Kidney epithelial cell (primary cell): ENCODE data around the gene CDK6. TPM values are rescaled to one million over a fixed set of nuclear protein-coding genes. Genes with fewer than 3 reads are reported as not detected.
A peak's percentile ranks its signal among the peaks of the same experiment; 100 is the strongest.

Experiments used
- DNase-seq: peaks from one replicate; pipeline ENCODE4 v3.0.0-alpha.2; 2010; ENCODE audit warnings: low read depth
- H3K27me3 ChIP-seq: 2 replicates; pipeline ENCODE4 v1.6.0; 2011; ENCODE audit warnings: low read length; ENCODE audit not compliant: control insufficient read depth, insufficient read depth
- H3K36me3 ChIP-seq: 2 replicates; pipeline ENCODE4 v1.5.1; 2011; ENCODE audit warnings: low read length; ENCODE audit not compliant: control insufficient read depth, insufficient read depth
- H3K4me3 ChIP-seq: 2 replicates; pipeline ENCODE4 v1.5.1; 2011; ENCODE audit warnings: low read depth, mild to moderate bottlenecking, control low read depth, low read length
- total RNA-seq: library from RNA; depleted of rRNA; stranded (reverse); fragments of >200 nt; gene quantifications from 2 replicates; pipeline ENCODE4 v1.2.3, GENCODE V29; 2015
- TF ChIP-seq, protein P1 (sequence below): IDR thresholded peaks from 2 replicates; pipeline ENCODE4 v1.5.1; 2011; ENCODE audit warnings: mild to moderate bottlenecking, moderate library complexity, low read length, control low read depth, inconsistent platforms; ENCODE audit not compliant: insufficient read depth, poor library complexity, severe bottlenecking

CDK6 gene
- total RNA-seq, 1 donor from 2014 or later, result 91.0 TPM

DNA sequence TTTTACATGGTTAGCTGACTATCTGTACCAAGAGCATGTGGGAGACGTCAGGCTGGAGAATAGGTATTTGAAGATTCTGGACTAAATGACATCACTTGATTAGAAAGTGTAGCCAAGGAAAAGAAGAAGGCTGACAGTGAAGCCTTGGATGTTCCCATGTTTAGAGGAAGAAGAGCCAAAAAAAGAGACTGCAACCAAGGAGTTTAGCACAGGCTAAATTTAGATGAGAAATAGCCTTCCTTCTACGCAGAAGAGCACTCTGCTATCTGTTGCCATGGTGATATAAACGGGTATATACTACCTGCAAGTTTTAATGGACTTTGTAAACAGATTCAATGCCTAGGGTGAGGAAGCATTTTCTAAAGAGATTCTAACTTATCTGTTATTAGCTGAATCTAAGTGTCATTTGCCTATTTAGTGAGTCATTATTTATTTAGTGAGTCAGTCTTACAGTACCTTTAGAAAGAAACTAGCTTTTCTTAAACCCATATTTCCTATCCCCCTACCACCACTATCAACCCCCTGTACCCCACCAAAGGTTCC lies 69.8 kb downstream of the CDK6 start:
- TF ChIP-seq, protein P1, sequence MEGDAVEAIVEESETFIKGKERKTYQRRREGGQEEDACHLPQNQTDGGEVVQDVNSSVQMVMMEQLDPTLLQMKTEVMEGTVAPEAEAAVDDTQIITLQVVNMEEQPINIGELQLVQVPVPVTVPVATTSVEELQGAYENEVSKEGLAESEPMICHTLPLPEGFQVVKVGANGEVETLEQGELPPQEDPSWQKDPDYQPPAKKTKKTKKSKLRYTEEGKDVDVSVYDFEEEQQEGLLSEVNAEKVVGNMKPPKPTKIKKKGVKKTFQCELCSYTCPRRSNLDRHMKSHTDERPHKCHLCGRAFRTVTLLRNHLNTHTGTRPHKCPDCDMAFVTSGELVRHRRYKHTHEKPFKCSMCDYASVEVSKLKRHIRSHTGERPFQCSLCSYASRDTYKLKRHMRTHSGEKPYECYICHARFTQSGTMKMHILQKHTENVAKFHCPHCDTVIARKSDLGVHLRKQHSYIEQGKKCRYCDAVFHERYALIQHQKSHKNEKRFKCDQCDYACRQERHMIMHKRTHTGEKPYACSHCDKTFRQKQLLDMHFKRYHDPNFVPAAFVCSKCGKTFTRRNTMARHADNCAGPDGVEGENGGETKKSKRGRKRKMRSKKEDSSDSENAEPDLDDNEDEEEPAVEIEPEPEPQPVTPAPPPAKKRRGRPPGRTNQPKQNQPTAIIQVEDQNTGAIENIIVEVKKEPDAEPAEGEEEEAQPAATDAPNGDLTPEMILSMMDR, result no peak
- no peak for DNase-seq
- Histone ChIP-seq H3K27me3 (no peaks in the 10 kb centered on the region), H3K4me3 (no peak overlapping the region), H3K36me3 (peaks cover 1% of the 10 kb centered on the region)

DNA sequence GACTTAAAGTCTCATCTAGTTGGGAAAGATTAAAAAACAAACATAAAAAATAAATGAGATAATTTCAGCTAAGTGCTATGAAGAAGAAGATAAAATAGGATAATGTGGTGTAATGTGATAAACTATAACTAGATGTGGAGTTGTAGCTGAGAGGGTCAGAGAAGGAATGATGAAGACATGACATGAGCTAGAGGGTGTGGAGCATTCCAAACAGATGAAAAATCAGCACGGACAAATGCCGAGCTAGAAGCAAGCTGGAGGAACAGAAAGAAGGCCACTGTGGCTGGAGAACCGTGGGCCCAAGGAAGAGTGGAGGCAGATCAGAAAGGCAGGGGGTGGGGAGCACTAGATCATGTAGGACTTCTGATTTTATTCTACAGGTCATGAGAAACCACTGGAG lies 70.6 kb downstream of the CDK6 start:
- Histone ChIP-seq H3K36me3 (peaks cover 1% of the 10 kb centered on the region), H3K4me3 (no peak overlapping the region), H3K27me3 (no peaks in the 10 kb centered on the region)
- DNase-seq, result no peak
- TF ChIP-seq, protein P1, result no peak

DNA sequence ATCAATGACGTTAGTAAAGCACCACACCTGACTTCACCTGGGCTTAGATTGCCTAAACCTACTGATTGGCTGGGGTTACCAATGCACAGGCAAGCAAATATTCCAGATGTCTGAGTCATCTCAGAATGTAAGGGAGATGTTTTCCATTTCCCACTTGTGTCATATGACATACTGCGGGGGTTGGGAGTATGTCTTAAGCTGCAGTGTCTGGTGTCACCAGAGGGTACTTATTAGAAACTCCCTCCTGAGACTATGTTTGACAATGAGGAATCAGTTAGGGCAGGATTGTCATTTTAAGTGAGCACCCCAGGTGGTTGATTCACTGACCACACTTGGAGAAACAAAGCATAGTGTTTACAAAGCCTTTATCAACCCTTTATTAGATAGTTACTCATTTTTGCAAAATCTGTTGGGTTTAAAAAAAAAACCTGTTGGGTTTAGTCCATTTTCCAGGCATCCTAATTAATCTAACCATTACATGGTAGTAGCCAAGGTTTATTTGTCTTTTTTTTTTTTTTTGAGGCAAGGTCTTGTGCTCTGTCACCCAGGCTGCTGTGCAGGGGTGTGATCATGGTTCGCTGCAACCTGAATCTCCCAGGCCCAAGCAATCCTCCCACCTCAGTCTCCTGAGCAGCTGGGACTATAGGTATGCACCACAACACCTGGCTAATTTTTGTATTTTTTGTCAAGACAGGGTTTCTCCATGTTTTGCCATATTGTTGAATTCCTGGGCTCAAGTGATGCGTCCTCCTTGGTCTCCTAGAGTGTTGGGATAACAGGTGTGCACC lies 72.5 kb downstream of the CDK6 start:
- TF ChIP-seq, protein P1, result no peak
- Histone ChIP-seq H3K4me3 (no peak overlapping the region), H3K36me3 (peaks cover 1% of the 10 kb centered on the region), H3K27me3 (no peaks in the 10 kb centered on the region)
- DNase-seq, result peak; percentile 79

DNA sequence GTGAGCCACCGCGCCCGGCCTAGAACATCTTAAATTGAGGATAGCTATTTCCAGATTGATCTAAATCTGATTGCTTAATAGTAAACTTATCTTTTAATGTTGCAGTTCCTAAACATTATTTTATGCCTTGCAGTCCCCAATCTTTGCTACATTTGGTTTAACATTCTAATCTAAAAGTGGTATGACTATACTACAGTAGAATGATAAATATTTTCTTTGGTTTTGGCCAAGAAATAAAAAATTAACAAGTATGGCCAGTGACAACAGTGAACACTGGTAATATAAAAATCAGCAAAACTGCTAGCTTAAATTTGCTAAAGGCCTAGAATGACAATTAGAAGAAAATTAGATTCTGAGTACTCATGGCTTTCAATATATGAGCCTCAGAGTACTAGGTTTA lies 73.5 kb downstream of the CDK6 start:
- Histone ChIP-seq H3K27me3 (no peaks in the 10 kb centered on the region), H3K4me3 (no peak overlapping the region), H3K36me3 (no peaks in the 10 kb centered on the region)
- TF ChIP-seq, protein P1, result no peak
- DNase-seq, result no peak

DNA sequence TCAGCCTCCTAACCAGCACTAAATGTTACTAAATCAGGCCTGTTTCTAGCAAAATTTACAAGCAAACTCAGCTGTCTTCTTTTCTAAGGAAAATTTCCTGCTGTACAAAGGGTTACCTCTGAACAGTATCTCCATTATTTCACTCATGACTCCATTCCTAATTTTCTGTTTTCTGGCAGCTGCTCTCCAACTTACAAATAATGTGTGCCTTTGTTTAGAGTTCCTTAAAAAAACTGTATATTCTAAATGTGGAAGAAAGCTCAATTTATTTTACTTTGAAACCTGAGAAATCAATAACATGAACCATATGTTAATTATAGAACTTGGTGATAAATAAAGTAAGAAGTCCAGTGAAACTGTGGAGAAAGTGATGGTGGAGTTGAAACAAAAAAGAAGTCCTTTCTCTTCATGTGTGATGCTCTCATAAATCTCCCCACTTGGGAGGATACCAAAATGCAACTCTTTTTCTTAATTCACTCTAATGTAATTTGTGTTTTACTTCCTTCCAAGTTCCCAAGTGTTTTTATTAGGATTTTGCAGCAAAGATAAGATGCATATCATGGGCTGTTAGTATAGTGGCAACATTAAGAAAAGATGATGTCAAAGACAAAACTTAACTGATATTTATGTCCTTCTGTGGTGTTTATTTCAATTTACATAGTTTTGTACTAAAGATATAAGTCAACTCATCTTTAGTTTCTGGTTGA lies 74.8 kb downstream of the CDK6 start:
- TF ChIP-seq, protein P1, result no peak
- no peak overlapping the region for H3K4me3 ChIP-seq
- no peaks in the 10 kb centered on the region for H3K36me3 ChIP-seq
- DNase-seq, result no peak
- no peaks in the 10 kb centered on the region for H3K27me3 ChIP-seq
